GM18511 (cell line): ENCODE measurements around the gene NUDCD2.
"Not testable (repeated sequence)": the region's sequence is repeated elsewhere in the genome, so short reads cannot be mapped to it uniquely, and the experiment has no call there.

ENCODE experiments used
- ATAC-seq: cut with Tn5 transposase; IDR thresholded peaks from one replicate; pipeline ENCODE4 v1.9.1; 2021; ENCODE audit warnings: mild to moderate bottlenecking, moderate library complexity; ENCODE audit not compliant: unreplicated experiment

Gene NUDCD2

GRCh38 chr5:163434401-163434866 lies 25.5 kb downstream of the NUDCD2 start:
- no peak for ATAC-seq

GRCh38 chr5:163433271-163433670 lies 26.6 kb downstream of the NUDCD2 start:
- ATAC-seq, result no peak

DNA sequence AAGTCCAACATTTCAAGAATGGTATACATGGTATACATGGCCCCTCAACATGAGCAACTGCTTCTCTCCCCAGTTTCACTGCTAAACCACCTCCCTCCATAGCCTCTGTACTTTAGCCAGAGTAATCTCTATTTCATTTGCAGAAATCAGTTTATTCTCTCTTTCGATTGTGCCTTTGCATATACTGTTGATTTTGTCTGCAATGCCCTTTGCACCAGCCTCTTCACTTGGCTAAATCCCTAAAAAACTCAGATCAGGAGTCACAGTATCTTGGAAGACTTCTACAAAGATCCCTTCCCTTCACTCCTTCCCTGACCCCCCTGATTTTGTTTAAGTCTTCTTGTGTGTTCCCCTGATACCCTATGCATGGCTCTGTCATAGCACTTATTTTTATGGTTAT lies 27.4 kb downstream of the NUDCD2 start:
- ATAC-seq, result no peak

GRCh38 chr5:163426128-163426527 lies 33.8 kb downstream of the NUDCD2 start:
- ATAC-seq, result not testable (repeated sequence)

DNA sequence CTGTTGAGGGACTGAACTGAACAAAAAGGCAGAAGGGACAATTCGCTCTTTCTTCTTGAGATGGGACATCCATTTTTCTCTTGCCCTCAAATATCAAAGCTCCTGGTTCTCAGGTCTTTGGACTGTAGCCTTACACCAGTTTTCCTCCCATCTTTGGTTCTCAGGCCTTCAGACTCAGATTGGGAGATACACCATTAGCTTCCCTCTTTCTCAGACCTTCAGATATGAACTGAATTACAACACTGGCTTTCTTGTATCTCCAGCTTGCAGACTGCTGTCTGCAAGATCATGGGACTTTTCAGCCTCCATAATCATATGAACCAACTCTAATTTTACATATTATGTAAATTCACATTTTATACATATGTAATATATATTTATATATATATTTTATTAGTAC lies 35.1 kb downstream of the NUDCD2 start:
- ATAC-seq, result no peak

GRCh38 chr5:163415673-163416072 lies 44.2 kb downstream of the NUDCD2 start:
- not testable (repeated sequence) for ATAC-seq

DNA sequence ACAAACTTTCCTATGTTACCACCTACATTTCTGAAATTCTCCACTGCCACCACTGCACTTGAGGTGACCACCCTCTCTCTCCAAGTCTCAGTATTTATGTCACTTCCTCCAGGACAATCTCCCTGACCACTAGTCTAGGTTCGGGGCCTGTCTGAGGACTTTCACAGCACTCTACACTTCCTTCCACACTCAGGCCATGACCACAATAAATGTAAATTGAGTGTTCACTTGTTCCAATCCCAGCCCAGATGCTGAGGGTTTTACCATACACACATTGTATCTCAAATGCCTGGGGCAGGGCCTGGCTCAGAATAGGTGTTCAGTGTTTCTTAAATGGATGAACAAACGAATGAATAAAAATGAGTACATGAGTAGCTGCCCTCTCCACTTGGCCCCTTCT lies 49.4 kb downstream of the NUDCD2 start:
- ATAC-seq, result no peak

GRCh38 chr5:163409384-163409783 lies 50.5 kb downstream of the NUDCD2 start:
- ATAC-seq, result no peak

GRCh38 chr5:163408311-163408923 lies 51.5 kb downstream of the NUDCD2 start:
- ATAC-seq, result peak; percentile 75

DNA sequence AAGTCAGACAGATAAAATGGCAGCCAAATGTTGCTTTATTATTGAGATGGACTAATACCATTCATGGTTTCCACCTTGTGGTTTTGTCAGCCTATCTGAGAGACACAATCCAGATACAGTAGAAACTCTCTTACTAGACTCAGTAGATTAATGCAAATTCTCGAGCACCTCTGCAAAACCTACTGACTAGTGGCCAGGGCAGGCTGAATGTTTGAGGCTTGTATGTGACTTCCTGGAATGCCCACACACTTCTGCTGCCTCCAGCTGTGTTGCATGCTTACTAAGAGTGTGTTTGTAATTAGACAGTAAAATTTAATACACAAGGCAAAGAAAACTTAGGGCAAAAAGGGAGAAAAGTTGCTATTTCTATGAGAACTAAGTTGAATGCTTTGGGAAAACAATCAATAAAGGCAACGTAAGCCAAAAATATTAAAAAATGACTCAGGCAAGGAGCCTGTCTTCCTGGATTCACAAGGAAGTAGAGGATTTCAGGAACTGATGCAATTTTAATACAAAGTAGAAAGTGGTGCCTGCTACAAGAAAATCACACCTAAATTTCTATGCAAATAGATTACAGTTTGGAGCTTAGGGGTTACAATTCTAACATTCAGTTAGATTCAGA lies 52.8 kb downstream of the NUDCD2 start:
- peak; percentile 91 for ATAC-seq

DNA sequence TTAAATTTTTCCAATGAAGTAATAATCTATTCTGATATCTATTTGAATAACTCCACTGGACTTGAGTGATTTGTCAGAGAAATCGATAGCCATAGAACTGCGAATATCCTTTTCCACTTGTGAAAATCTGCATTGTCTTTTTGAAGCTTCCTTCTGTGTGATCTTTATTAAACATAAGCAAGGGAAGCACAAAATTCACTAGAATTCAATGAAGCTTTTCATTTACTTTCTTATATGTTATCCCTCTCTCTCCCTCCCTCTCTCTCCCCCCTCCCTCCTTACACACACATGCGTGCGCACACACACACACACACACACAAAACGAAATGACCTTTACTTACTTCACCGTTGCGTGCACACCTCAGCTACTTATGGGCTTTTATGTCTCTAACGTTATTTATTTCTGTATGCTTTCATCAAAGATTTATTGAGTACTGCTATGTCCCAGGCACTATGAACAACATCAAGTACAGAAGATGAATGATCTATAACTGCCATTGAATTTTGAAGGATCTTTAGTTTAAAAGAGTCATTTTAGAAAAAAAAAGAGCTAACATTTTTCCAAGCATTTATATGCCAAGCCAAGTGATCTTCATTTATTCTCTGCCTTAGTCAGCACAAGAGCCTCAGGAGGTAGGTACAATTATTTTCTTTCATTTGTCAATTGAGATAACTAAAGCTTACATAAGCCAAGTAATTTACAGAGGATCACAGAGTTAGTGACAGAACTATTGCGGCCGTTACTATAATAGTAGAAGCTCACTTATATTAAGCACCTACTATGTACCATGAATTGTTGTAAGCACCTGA lies 55.3 kb downstream of the NUDCD2 start:
- no peak for ATAC-seq

GRCh38 chr5:163402007-163402406 lies 57.9 kb downstream of the NUDCD2 start:
- no peak for ATAC-seq

- no peak for ATAC-seq
Measured at GRCh38 chr5:163401271-163401670, 58.6 kb downstream of the NUDCD2 start.

DNA sequence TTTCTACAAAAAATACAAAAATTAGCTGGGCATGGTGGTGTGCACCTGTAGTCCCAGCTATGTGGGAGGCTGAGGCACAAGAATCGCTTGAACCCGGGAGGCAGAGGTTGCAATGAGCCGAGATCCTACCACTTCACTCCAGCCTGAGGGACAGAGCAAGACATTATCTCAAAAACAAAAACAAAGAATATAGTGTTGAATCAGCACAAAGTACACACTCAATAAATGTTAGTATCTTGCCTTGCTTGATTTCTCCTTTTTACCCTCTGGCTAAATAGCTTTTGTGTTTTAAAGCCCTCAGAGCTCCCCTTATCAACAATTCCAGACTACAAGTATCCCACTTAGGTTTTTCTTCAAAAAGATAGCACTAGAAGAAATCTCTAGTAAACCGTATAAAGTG lies 60.0 kb downstream of the NUDCD2 start:
- no peak for ATAC-seq

- ATAC-seq, result no peak
Measured at GRCh38 chr5:163397354-163397753, 62.5 kb downstream of the NUDCD2 start.

DNA sequence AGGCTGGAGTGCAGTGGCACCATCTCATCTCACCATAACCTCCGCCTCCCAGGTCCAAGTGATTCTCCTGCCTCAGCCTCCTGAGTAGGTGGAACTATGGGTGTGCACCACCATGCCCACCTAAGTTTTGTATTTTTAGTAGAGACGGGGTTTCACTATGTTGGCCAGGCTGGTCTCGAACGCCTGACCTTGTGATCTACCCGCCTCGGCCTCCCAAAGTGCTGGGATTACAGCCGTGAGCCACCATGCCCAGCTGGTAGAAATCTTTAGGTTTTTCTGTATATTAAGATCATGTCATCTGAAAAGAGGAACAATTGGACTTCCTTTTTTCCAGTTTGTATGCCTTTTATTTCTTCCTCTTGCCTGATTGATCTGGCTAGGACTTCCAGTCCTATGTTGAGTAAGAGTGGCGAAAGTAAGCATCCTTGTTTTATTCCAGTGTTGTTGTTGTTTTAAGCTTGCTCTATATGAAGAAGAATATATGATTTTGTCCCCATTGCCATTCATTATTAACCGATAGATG lies 63.0 kb downstream of the NUDCD2 start:
- not testable (repeated sequence) for ATAC-seq
